ENCODE results near the gene OPA1.

OPA1 gene

DNA sequence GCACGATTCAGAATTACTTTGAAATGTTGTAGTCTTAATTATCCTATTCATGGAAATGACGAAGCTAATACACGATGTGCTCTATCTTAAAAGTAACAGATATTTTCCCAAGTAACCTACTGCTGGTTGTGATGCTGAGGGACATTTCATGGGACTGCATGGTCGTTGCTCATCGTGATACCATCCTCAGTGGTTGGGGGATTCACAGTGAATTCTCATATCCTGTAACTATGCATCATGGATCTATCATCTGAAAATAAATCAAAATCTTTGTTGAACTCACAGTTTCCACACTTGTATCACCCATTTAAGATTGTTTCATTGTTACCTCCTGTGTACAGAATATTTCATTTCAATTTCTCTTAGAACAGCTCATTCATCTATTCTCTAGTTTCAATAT lies 84.7 kb downstream of the OPA1 start:
- Histone ChIP-seq H3K27ac (no peak overlapping the region), H3K9me3 (no peaks in the 10 kb centered on the region), H3K4me3 (no peak overlapping the region), H3K4me1 (peaks cover 0 to 3% (median 0%) of the 10 kb centered on the region in 4 donors), H3K36me3 (peaks cover 5 to 11% (median 6%) of the 10 kb centered on the region in 3 donors), H3K27me3 (no peaks in the 10 kb centered on the region)
- DNase-seq = no peak
- intact Hi-C loops (cut with DNase I; ENCODE audit: low total_unique reads) = no loop called here
- TF ChIP-seq, protein P1, sequence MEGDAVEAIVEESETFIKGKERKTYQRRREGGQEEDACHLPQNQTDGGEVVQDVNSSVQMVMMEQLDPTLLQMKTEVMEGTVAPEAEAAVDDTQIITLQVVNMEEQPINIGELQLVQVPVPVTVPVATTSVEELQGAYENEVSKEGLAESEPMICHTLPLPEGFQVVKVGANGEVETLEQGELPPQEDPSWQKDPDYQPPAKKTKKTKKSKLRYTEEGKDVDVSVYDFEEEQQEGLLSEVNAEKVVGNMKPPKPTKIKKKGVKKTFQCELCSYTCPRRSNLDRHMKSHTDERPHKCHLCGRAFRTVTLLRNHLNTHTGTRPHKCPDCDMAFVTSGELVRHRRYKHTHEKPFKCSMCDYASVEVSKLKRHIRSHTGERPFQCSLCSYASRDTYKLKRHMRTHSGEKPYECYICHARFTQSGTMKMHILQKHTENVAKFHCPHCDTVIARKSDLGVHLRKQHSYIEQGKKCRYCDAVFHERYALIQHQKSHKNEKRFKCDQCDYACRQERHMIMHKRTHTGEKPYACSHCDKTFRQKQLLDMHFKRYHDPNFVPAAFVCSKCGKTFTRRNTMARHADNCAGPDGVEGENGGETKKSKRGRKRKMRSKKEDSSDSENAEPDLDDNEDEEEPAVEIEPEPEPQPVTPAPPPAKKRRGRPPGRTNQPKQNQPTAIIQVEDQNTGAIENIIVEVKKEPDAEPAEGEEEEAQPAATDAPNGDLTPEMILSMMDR (IDR thresholded peaks at IDR 0.05) = no peak

DNA sequence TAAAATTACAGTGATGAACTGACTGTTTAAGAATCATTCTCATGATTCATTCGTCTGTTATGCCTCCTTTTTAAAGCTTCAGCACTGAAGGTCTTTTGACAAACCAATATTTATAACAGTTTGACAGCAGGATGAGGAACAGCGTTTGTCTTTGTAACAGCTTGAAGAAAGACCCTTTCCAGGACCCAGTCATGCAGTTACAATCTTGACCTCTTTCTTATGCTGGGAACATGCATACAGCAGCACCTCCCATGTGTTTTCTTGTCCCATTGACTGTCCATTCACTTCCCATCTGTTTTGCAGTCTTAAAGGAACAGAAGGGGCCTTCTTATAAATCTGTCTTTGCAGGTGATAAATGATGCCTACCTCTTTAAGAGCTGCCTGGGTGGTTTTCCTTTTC lies 87.2 kb downstream of the OPA1 start:
- no peak for DNase-seq
- H3K27me3 ChIP-seq = no peaks in the 10 kb centered on the region
- H3K27ac ChIP-seq = no peak overlapping the region
- no peaks in the 10 kb centered on the region for H3K9me3 ChIP-seq
- H3K4me3 ChIP-seq = no peak overlapping the region
- peaks cover 0 to 7% (median 0%) of the 10 kb centered on the region in 3 donors for H3K36me3 ChIP-seq
- intact Hi-C loops (cut with DNase I; ENCODE audit: low total_unique reads) = no loop called here
- H3K4me1 ChIP-seq = peaks cover 0 to 3% (median 0%) of the 10 kb centered on the region in 4 donors
- TF ChIP-seq, protein P1 (IDR thresholded peaks at IDR 0.05) = no peak

DNA sequence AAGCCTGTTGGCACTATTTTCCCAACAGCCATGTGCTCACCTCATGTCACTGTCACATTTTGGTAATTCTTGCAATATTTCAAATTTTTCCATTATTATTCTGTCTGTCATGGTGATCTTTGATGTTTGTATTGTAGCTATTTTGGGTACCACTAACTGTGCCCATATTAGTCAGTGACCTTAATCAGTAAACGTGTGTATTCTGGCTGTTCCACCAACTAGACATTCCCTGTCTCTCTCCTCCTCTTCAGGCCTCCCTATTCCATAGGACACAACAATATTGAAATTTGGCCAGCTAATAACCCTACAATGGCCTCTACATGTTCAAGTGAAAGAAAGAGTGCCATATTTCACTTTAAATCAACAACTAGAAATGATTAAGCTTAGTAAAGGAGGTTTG lies 88.6 kb downstream of the OPA1 start:
- no peak overlapping the region for H3K27ac ChIP-seq
- no peaks in the 10 kb centered on the region for H3K9me3 ChIP-seq
- H3K4me3 ChIP-seq = no peak overlapping the region
- H3K36me3 ChIP-seq = no peaks in the 10 kb centered on the region
- TF ChIP-seq, protein P1 (IDR thresholded peaks at IDR 0.05) = no peak
- no peak for DNase-seq
- intact Hi-C loops (cut with DNase I; ENCODE audit: low total_unique reads) = no loop called here
- H3K4me1 ChIP-seq = peaks cover 0 to 3% (median 0%) of the 10 kb centered on the region in 4 donors
- no peaks in the 10 kb centered on the region for H3K27me3 ChIP-seq

DNA sequence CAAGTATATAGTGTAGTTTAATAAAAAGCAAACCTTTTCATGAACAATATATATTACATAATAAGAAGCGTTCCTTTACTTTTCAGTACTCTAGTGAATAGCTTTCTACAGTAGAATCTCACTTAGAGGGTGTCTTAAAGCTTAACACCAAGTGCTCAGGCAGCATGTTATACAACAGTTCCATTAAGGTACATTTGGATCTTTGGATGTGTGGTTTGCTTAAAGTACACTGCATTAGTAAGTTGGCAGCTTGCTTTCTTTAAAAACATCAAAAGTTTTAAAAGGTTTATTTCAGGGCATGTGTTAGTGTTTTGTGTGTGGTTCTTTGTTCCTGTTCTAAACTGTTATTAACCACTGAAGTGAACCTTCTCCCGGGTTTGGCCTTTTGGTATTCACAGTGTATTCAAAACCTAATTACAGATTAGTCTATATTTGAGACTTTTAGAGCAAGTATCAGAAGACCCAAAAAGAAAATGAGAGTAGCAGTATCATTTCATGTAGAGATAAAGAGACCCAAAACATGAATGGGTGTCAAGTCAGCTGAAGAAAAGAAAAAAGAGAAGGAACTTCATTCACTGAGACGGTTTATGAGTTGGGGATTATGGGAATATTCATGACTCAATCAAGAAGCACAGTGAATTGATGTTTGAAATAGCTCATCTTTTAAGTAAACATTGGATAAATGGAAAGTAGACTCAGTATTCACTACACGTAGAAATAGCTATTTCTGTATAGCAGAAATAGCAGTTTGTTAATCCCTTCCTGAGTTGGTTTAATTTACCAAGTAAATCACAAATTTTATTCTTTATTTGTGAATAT lies 93.9 kb downstream of the OPA1 start:
- Histone ChIP-seq H3K27ac (no peak overlapping the region), H3K4me1 (no peaks in the 10 kb centered on the region), H3K36me3 (peaks cover 0 to 4% (median 4%) of the 10 kb centered on the region in 3 donors), H3K4me3 (no peak overlapping the region), H3K27me3 (no peaks in the 10 kb centered on the region), H3K9me3 (no peaks in the 10 kb centered on the region)
- intact Hi-C loops (cut with DNase I; ENCODE audit: low total_unique reads) = loop anchor here (2.0 kb wide), 1 partner anchor 64 kb away; no protein-coding TSS in a partner anchor
- no peak for DNase-seq
- TF ChIP-seq, protein P1 (IDR thresholded peaks at IDR 0.05) = no peak

DNA sequence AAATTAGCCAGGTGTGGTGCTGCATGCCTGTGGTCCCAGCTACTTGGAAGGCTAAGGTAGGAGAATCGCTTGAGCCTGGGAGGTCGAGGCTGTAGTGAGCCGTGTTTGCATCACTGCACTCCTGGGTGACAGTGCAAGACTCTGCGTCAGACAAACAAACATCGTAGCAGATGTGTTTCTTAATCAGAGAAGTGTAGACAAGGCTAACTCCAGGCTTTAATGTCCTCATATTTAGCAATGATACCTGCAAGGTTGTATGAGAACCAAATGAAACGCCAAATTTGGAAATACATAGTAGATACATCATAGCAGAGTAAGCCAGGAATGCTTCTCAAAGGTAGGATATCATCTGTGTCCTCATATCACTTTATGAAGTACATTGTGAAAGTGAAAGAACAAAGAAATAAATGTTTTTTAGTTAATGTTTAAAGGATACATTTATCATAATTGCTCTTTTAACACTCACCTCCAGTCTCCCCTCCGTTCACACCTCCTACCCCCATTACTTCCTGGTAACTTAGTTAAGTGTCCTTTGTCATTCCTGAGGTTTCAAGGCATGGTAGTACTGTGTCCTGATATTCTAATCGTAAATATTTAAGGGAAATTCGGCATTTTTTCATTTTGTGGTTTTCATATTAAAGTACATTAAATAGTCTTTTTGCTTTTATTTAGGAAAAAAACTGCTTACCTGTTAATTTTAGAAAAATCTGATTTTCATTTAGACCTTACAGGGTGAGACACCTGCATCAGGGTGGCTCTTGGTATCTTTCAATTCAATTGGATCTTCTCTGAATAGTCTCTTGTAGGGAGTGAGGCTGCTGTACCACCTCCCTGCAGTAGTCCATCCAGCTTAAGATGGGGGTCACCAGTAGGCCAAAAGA lies 96.1 kb downstream of the OPA1 start:
- Histone ChIP-seq H3K4me3 (no peak overlapping the region), H3K27ac (no peak overlapping the region), H3K9me3 (no peaks in the 10 kb centered on the region), H3K4me1 (no peaks in the 10 kb centered on the region), H3K36me3 (peaks cover 11 to 23% (median 14%) of the 10 kb centered on the region in 3 donors), H3K27me3 (no peaks in the 10 kb centered on the region)
- no peak for DNase-seq
- intact Hi-C loops (cut with DNase I; ENCODE audit: low total_unique reads) = no loop called here
- TF ChIP-seq, protein P1 (IDR thresholded peaks at IDR 0.05) = no peak
